ENCODE results near the gene SMC6. TPM values are rescaled to one million over a fixed set of nuclear protein-coding genes. Genes with fewer than 3 reads are reported as not detected.

Gene SMC6
- total and polyA plus RNA-seq, 2 experiments from 2014 or later: 53.4 to 59.8 TPM

DNA sequence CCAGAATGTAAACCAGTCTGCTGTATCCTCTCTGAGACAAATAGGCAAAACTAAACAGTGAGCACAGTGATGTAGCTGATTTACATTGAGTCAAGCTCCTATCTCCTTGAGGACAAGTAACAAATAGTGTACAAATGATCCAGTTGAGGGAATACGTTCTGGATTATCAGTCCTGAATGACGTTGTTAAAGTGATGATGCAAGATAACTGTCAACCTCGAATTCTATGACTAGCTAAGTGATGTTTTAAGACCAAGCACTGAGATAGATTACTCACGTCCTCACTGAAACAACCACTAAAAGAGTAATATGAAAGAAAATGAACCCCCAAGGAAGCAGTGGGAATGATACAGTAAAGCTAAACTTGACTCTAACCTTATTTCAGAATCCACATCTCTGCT lies 46.8 kb downstream of the SMC6 start (continued):
- TF ChIP-seq, protein P1, sequence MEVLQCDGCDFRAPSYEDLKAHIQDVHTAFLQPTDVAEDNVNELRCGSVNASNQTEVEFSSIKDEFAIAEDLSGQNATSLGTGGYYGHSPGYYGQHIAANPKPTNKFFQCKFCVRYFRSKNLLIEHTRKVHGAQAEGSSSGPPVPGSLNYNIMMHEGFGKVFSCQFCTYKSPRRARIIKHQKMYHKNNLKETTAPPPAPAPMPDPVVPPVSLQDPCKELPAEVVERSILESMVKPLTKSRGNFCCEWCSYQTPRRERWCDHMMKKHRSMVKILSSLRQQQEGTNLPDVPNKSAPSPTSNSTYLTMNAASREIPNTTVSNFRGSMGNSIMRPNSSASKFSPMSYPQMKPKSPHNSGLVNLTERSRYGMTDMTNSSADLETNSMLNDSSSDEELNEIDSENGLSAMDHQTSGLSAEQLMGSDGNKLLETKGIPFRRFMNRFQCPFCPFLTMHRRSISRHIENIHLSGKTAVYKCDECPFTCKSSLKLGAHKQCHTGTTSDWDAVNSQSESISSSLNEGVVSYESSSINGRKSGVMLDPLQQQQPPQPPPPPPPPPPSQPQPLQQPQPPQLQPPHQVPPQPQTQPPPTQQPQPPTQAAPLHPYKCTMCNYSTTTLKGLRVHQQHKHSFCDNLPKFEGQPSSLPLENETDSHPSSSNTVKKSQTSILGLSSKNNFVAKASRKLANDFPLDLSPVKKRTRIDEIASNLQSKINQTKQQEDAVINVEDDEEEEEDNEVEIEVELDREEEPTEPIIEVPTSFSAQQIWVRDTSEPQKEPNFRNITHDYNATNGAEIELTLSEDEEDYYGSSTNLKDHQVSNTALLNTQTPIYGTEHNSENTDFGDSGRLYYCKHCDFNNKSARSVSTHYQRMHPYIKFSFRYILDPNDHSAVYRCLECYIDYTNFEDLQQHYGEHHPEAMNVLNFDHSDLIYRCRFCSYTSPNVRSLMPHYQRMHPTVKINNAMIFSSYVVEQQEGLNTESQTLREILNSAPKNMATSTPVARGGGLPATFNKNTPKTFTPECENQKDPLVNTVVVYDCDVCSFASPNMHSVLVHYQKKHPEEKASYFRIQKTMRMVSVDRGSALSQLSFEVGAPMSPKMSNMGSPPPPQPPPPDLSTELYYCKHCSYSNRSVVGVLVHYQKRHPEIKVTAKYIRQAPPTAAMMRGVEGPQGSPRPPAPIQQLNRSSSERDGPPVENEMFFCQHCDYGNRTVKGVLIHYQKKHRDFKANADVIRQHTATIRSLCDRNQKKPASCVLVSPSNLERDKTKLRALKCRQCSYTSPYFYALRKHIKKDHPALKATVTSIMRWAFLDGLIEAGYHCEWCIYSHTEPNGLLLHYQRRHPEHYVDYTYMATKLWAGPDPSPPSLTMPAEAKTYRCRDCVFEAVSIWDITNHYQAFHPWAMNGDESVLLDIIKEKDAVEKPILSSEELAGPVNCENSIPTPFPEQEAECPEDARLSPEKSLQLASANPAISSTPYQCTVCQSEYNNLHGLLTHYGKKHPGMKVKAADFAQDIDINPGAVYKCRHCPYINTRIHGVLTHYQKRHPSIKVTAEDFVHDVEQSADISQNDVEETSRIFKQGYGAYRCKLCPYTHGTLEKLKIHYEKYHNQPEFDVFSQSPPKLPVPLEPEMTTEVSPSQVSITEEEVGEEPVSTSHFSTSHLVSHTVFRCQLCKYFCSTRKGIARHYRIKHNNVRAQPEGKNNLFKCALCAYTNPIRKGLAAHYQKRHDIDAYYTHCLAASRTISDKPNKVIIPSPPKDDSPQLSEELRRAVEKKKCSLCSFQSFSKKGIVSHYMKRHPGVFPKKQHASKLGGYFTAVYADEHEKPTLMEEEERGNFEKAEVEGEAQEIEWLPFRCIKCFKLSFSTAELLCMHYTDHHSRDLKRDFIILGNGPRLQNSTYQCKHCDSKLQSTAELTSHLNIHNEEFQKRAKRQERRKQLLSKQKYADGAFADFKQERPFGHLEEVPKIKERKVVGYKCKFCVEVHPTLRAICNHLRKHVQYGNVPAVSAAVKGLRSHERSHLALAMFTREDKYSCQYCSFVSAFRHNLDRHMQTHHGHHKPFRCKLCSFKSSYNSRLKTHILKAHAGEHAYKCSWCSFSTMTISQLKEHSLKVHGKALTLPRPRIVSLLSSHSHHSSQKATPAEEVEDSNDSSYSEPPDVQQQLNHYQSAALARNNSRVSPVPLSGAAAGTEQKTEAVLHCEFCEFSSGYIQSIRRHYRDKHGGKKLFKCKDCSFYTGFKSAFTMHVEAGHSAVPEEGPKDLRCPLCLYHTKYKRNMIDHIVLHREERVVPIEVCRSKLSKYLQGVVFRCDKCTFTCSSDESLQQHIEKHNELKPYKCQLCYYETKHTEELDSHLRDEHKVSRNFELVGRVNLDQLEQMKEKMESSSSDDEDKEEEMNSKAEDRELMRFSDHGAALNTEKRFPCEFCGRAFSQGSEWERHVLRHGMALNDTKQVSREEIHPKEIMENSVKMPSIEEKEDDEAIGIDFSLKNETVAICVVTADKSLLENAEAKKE (CRISPR knock-in tag; IDR thresholded peaks at IDR 0.05): no peak

DNA sequence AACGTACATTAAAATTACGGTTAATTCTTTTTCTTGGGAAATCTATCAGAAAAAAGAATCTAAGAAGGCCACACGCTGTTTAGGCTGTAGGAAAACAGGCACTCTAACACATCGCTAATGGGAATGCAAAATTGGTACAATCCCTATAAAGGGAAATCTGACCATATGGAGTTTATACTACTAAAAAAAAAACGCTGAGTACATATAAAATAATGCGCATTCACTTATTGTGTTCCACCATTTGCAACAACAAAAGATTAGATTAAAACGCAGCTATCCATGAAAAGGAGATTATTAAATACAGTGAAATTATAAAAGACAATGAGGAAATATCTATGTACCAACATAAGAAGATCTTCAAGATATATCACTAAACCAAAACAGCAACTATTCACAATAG lies 62.8 kb downstream of the SMC6 start:
- ATAC-seq: no peak
- TF ChIP-seq EZH2phosphoT487 (IDR thresholded peaks at IDR 0.05; ENCODE audit: unreplicated experiment): no peak
- no peak for TF ChIP-seq ZNF114 (CRISPR knock-in tag; IDR thresholded peaks at IDR 0.05)
- no peak for TF ChIP-seq POLR2AphosphoS5 (IDR thresholded peaks at IDR 0.05; ENCODE audit: low read depth)
- TF ChIP-seq, protein P2, sequence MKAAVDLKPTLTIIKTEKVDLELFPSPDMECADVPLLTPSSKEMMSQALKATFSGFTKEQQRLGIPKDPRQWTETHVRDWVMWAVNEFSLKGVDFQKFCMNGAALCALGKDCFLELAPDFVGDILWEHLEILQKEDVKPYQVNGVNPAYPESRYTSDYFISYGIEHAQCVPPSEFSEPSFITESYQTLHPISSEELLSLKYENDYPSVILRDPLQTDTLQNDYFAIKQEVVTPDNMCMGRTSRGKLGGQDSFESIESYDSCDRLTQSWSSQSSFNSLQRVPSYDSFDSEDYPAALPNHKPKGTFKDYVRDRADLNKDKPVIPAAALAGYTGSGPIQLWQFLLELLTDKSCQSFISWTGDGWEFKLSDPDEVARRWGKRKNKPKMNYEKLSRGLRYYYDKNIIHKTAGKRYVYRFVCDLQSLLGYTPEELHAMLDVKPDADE (IDR thresholded peaks at IDR 0.05): no peak
- TF ChIP-seq, protein P3, sequence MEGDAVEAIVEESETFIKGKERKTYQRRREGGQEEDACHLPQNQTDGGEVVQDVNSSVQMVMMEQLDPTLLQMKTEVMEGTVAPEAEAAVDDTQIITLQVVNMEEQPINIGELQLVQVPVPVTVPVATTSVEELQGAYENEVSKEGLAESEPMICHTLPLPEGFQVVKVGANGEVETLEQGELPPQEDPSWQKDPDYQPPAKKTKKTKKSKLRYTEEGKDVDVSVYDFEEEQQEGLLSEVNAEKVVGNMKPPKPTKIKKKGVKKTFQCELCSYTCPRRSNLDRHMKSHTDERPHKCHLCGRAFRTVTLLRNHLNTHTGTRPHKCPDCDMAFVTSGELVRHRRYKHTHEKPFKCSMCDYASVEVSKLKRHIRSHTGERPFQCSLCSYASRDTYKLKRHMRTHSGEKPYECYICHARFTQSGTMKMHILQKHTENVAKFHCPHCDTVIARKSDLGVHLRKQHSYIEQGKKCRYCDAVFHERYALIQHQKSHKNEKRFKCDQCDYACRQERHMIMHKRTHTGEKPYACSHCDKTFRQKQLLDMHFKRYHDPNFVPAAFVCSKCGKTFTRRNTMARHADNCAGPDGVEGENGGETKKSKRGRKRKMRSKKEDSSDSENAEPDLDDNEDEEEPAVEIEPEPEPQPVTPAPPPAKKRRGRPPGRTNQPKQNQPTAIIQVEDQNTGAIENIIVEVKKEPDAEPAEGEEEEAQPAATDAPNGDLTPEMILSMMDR (conservative IDR thresholded peaks at IDR 0.05; ENCODE audit: low read depth in 2 of 2): no peak
- no peak for TF ChIP-seq STAT1 (IDR thresholded peaks at IDR 0.05; ENCODE audit: unreplicated experiment)
- TF ChIP-seq JUNB (IDR thresholded peaks at IDR 0.05; ENCODE audit: unreplicated experiment): no peak
- TF ChIP-seq CREB1 (CRISPR knock-in tag; IDR thresholded peaks at IDR 0.05; ENCODE audit: low read depth): no peak
- TF ChIP-seq, protein P4, sequence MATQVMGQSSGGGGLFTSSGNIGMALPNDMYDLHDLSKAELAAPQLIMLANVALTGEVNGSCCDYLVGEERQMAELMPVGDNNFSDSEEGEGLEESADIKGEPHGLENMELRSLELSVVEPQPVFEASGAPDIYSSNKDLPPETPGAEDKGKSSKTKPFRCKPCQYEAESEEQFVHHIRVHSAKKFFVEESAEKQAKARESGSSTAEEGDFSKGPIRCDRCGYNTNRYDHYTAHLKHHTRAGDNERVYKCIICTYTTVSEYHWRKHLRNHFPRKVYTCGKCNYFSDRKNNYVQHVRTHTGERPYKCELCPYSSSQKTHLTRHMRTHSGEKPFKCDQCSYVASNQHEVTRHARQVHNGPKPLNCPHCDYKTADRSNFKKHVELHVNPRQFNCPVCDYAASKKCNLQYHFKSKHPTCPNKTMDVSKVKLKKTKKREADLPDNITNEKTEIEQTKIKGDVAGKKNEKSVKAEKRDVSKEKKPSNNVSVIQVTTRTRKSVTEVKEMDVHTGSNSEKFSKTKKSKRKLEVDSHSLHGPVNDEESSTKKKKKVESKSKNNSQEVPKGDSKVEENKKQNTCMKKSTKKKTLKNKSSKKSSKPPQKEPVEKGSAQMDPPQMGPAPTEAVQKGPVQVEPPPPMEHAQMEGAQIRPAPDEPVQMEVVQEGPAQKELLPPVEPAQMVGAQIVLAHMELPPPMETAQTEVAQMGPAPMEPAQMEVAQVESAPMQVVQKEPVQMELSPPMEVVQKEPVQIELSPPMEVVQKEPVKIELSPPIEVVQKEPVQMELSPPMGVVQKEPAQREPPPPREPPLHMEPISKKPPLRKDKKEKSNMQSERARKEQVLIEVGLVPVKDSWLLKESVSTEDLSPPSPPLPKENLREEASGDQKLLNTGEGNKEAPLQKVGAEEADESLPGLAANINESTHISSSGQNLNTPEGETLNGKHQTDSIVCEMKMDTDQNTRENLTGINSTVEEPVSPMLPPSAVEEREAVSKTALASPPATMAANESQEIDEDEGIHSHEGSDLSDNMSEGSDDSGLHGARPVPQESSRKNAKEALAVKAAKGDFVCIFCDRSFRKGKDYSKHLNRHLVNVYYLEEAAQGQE (IDR thresholded peaks at IDR 0.05; ENCODE audit: unreplicated experiment): no peak
- no peak for TF ChIP-seq EZH2 (IDR thresholded peaks at IDR 0.05; ENCODE audit: low read depth, unreplicated experiment)

More for the DNA sequence above, 62.8 kb downstream of the SMC6 start:
- Histone ChIP-seq H4K20me1 (replicated peaks; ENCODE audit: insufficient read depth) (0 out of 2 replicates have a peak, but pooled peaks cover 5% of the 10 kb centered on the region), H3K27ac (ENCODE audit: low read depth) (no peak overlapping the region), H3K79me2 (replicated peaks; ENCODE audit: insufficient read depth) (no peaks in the 10 kb centered on the region), H3K27me3 (ENCODE audit: insufficient read depth) (no peaks in the 10 kb centered on the region), H3K4me3 (no peak overlapping the region), H3F3A (replicated peaks; ENCODE audit: low read depth) (no peaks in the 10 kb centered on the region), H3K9me2 (ENCODE audit: insufficient read depth) (no peaks in the 10 kb centered on the region), H3K4me1 (ENCODE audit: insufficient read depth) (no peaks in the 10 kb centered on the region), H3K4me2 (no peak overlapping the region), H2AFZ (no peak overlapping the region), H3K36me3 (ENCODE audit: insufficient read depth) (peaks cover 19% of the 10 kb centered on the region; the same call in 1 of the 2 replicates)
- Mint-ChIP-seq H3K27me3 (ENCODE audit: insufficient read depth, low read depth, poor library complexity) (no peaks in the 10 kb centered on the region), H3K27ac (no peak overlapping the region), H3K4me3 (no peak overlapping the region), H3K36me3 (ENCODE audit: low read depth) (peaks cover 88% of the 10 kb centered on the region), H3K4me1 (no peaks in the 10 kb centered on the region), H3K9me3 (peaks cover 6% of the 10 kb centered on the region; the same call in 1 of the 3 replicates)
- DNase-seq (ENCODE audit: low spot score): no peak
